HUES6 (cell line): ENCODE measurements around the gene DDN.

Experiments
- H3K27ac ChIP-seq: 2 replicates; pipeline ENCODE4 v1.7.0; 2013; ENCODE audit warnings: low read depth, mild to moderate bottlenecking, low read length, inconsistent platforms
- H3K27me3 ChIP-seq: 2 replicates; pipeline ENCODE4 v1.6.1; 2013; ENCODE audit warnings: low read length; ENCODE audit not compliant: control insufficient read depth, insufficient read depth
- H3K36me3 ChIP-seq: 2 replicates; pipeline ENCODE4 v1.6.1; 2013; ENCODE audit warnings: low read length; ENCODE audit not compliant: control insufficient read depth, insufficient read depth
- H3K4me1 ChIP-seq: 2 replicates; pipeline ENCODE4 v1.6.1; 2013; ENCODE audit warnings: low read length; ENCODE audit not compliant: control insufficient read depth, insufficient read depth
- H3K4me3 ChIP-seq: 2 replicates; pipeline ENCODE4 v1.5.1; 2013; ENCODE audit warnings: low read depth, low read length
- H3K9ac ChIP-seq: one replicate; pipeline ENCODE4 v1.6.1; 2013; ENCODE audit warnings: mild to moderate bottlenecking, low read length
- H3K9me3 ChIP-seq: 2 replicates; pipeline ENCODE4 v1.6.1; 2013; ENCODE audit warnings: low read depth, low read length; ENCODE audit not compliant: control insufficient read depth, insufficient read depth

Gene DDN

GRCh38 chr12:48956279-48957140, 42.7 kb downstream of the DDN start:
- no peaks in the 10 kb centered on the region for H3K9me3 ChIP-seq
- H3K27me3 ChIP-seq, result no peaks in the 10 kb centered on the region
- H3K9ac ChIP-seq, result peak overlapping the region; percentile 90
- peak overlapping the region; percentile 91 for H3K4me3 ChIP-seq
- peaks cover 15% of the 10 kb centered on the region for H3K4me1 ChIP-seq
- H3K27ac ChIP-seq, result peak overlapping the region; percentile 91
- peaks cover 41% of the 10 kb centered on the region for H3K36me3 ChIP-seq

GRCh38 chr12:48954841-48955501, 44.2 kb downstream of the DDN start:
- Histone ChIP-seq H3K36me3 (peaks cover 45% of the 10 kb centered on the region), H3K27ac (no peak overlapping the region), H3K27me3 (no peaks in the 10 kb centered on the region)

DNA sequence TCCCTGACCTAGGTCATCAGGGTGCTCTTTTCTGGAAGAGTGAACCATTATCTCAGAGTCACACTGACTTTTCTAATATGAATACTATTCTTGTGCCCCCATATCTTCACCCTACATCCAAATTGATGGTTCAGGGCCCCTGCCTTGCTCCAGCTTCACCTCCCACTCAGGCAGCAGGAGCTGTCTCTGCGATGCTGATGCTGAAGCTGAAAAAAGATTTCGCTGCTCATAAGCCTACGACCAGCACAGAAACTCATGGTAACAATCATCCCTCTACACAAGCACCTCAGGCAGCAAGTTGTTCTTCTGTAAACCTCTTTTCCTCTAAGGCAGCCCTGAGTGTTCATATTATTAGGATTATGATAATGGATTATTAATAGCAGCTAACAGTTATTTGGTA, 45.1 kb downstream of the DDN start:
- no peak overlapping the region for H3K27ac ChIP-seq
- no peaks in the 10 kb centered on the region for H3K9me3 ChIP-seq
- peaks cover 15% of the 10 kb centered on the region for H3K4me1 ChIP-seq
- H3K36me3 ChIP-seq, result peaks cover 51% of the 10 kb centered on the region
- no peak overlapping the region for H3K9ac ChIP-seq
- no peak overlapping the region for H3K4me3 ChIP-seq
- H3K27me3 ChIP-seq, result no peaks in the 10 kb centered on the region

More at GRCh38 chr12:48954841-48955501, 44.2 kb downstream of the DDN start:
- H3K9me3 ChIP-seq, result no peaks in the 10 kb centered on the region
- peaks cover 15% of the 10 kb centered on the region for H3K4me1 ChIP-seq
- no peak overlapping the region for H3K9ac ChIP-seq
- H3K4me3 ChIP-seq, result peak overlapping the region; percentile 91; the same call in 1 of the 2 replicates

DNA sequence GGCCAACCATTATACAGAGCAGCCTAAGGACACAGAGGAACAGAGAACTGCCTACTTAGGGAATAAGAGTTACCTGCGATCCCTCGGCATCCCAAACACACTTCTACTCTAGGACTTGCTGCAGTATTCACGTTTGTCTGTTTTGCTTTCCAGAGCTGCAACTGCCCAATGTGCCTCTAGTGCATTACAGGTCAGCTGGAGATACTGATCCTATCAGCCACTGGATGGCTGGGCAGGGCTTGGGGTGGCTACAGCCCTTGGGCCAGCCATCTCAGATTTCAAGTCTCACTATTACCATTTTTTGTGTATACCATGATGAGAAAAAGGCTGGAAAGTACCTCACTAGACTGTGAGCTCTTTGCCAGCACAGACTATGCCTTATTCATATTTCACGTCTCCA, 46.5 kb downstream of the DDN start:
- Histone ChIP-seq H3K9ac (no peak overlapping the region), H3K36me3 (peaks cover 51% of the 10 kb centered on the region), H3K4me1 (peaks cover 11% of the 10 kb centered on the region), H3K27me3 (no peaks in the 10 kb centered on the region), H3K27ac (no peak overlapping the region), H3K4me3 (no peak overlapping the region), H3K9me3 (no peaks in the 10 kb centered on the region)

GRCh38 chr12:48947727-48948126, 51.4 kb downstream of the DDN start:
- peaks cover 26% of the 10 kb centered on the region for H3K36me3 ChIP-seq
- H3K9me3 ChIP-seq, result no peaks in the 10 kb centered on the region
- H3K4me1 ChIP-seq, result peaks cover 6% of the 10 kb centered on the region; the same call in 1 of the 2 replicates
- no peaks in the 10 kb centered on the region for H3K27me3 ChIP-seq
- H3K4me3 ChIP-seq, result no peak overlapping the region
- no peak overlapping the region for H3K27ac ChIP-seq
- H3K9ac ChIP-seq, result no peak overlapping the region

DNA sequence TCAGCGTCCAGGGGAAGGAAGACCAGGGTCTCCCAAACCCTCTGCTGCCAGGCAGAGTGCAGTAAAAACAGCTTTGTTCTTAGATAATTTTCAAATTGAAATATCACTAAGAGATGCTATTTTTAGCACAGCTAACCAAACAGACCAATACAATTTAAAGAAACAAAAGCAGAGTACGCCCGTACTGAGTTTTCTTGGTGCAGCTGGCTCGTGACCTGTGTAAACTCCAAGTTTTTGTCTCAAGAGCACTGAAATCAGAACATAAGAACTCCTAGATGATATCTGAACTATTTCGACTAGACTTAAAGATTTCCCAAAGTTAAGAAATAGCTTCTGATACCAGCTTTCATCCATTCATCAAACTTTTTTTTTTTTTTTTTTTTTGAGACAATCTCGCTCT, 52.2 kb downstream of the DDN start:
- Histone ChIP-seq H3K4me1 (peaks cover 6% of the 10 kb centered on the region; the same call in 1 of the 2 replicates), H3K9me3 (no peaks in the 10 kb centered on the region), H3K27ac (no peak overlapping the region), H3K36me3 (peaks cover 24% of the 10 kb centered on the region), H3K27me3 (no peaks in the 10 kb centered on the region), H3K4me3 (no peak overlapping the region), H3K9ac (no peak overlapping the region)

- Histone ChIP-seq H3K36me3 (peaks cover 28% of the 10 kb centered on the region), H3K9ac (no peak overlapping the region), H3K27ac (no peak overlapping the region), H3K4me3 (no peak overlapping the region), H3K9me3 (no peaks in the 10 kb centered on the region), H3K27me3 (no peaks in the 10 kb centered on the region), H3K4me1 (peaks cover 6% of the 10 kb centered on the region; the same call in 1 of the 2 replicates)
Measured at GRCh38 chr12:48946205-48946604, 53.0 kb downstream of the DDN start.
